NCI-H146 treated with DMSO at 0.1 percent for 48 hours (cell line): Measurements from ENCODE around the gene VSTM1.

Experiments used
- DNase-seq: peaks from one replicate; lab custom pipeline; 2025; ENCODE audit not compliant: unreplicated experiment; lab: John Stamatoyannopoulos, UW

VSTM1 gene

GRCh38 chr19:54013866-54014265 is 49.8 kb downstream of the VSTM1 start:
- no peak for DNase-seq

- DNase-seq = no peak
These were observed 52.0 kb downstream of the VSTM1 start for GRCh38 chr19:54011507-54012211.

DNA sequence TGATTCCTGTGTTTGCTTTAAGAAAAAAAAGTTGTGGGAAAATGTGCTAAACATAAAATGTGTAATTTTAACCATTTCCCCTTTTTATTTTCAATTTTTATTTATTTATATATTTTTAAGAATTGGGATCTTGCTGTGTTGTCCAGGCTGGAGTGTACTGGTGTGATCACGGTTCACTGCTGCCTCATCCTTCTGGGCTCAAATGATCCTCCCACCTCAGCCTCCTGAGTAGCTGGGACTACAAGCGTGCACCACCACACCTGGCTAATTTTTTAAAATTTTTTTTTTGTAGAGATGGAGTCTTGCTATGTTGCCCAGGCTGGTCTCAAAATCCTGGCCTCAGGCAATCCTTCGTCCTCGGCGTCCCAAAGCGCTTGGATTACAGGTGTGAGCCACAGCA is 53.2 kb downstream of the VSTM1 start:
- no peak for DNase-seq

DNA sequence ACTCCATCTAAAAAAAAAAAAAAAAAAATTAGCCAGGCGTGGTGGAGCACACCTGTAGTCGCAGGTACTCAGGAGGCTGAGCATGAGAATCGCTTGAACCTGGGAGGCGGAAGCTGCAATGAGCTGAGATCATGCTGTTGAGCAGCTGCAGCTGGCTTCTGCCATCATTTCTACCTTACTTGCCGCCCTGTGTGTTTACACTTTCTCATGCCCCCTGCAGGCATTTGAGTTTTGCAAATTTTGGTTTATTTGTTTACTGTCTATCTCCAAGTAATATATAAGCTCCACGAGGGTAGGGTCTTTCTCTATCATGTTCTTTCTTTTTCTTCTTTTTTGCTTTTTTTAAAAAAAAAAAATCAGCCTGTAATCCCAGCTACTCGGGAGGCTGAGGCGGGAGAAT is 54.3 kb downstream of the VSTM1 start:
- no peak for DNase-seq

- DNase-seq = no peak
These were observed 61.0 kb downstream of the VSTM1 start for GRCh38 chr19:54002495-54003315.

GRCh38 chr19:54001496-54001895 is 62.2 kb downstream of the VSTM1 start:
- DNase-seq = no peak

DNA sequence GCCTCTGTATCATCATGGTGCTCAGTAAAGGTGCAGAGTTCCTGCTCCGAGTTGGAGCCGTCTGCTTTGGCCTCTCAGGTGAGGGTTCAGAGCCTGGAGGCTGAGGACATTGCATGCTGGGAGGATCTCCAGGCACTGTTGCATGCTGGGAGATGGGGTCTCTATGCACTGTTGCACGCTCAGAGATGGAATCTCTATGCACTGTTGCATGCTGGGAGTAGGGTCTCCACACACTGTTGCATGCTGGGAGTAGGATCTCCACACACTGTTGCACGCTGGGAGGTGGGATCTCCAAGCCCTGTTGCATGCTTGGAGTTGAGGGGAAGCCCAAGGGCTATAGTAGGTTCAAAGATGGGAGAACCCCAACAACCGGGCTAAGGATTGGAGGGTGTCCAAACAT is 64.0 kb downstream of the VSTM1 start:
- no peak for DNase-seq

DNA sequence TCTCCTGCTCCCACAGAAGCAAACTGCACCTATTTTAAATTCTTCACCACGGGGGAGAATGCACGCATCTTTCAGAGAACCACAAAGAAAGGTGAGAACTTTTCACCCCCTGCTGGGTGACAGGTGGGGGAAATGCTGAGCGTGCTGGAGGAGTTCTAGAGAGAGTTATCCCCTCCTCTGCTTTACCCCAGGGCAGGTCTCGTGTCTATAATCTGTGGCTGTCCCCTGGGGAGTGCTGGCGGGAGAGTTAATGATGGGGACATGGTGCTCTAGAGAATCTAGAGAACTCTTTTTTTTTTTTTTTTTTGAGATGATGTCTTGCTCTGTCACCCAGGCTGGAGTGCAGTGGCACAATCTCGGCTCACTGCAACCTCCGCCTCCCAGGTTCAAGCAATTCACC is 65.5 kb downstream of the VSTM1 start:
- DNase-seq = no peak

GRCh38 chr19:53994811-53995210 is 68.9 kb downstream of the VSTM1 start:
- DNase-seq = no peak

- no peak for DNase-seq
These were observed 70.2 kb downstream of the VSTM1 start for GRCh38 chr19:53993448-53993847.

GRCh38 chr19:53992815-53993214 is 70.9 kb downstream of the VSTM1 start:
- DNase-seq = no peak

GRCh38 chr19:53992211-53992610 is 71.5 kb downstream of the VSTM1 start:
- DNase-seq = no peak

DNA sequence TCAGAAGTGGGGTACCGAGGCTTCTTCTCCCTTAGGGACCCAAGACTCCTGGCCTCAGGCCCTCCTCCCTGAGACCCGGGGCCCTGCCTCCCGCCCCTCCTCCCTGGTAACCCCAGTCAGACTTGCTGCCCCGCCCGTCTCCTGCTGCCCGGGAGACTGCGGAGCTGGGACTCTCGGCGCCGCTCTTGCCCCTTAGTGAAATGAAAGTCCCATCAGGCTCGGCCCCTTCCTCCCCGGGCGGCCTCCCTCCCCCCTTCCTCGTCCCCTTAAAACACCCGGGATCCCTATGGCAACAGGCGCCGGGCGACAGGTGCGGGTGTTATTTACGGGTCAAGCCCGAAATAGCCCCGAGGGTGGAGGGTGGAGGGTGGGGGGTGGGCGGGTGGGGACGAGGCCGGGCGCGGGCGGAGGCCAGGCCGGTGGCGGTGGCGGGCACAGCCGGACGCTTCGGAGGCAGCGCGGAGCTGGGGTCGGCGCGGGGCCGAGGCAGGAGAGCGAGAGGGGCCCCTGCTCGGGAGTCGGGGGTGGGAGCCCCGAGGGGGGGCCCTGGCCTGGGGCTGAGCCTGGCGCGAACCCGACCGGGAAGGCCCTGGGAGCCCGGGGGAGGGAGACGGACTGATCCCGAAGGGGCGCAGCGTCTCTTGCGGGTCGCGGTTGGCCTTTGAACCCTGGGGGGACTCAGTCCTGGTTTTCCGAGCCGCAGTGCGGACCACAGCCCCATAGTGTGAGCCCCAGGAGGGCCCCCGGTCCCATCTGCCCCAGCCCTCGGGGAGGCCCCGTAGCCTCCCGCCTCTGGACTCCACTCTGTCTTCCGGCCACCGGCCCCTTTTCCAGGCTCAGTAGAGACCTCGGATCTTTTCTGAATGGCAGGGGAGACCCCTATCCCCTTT is 72.2 kb downstream of the VSTM1 start, which contains the start of gene CACNG6:
TSS of gene CACNG6 (plus strand) at position 414 of the 890 bp plus-strand sequence. CDS start 1,241 bp downstream, outside the sequence.
- DNase-seq = peak; percentile 11
